ENCODE data around the gene ANKRD39.

The ANKRD39 gene

DNA sequence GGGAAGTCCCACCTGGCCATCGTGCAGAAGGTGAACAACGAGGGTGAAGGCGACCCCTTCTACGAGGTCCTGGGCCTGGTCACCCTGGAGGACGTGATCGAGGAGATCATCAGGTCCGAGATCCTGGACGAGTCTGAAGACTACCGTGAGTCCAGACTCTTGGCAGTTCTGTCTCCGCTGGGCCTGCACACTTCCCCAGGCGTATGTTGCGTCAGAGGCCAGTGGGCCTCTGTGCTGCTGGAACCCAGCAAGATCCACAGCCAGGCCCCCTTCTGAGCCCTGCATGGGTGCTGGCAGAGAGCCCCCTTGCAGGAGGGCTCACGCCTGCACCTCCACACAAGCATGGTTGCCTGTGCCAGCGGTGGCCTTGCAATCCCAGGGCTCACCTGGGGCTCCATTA, 32.8 kb downstream of the ANKRD39 start:
- DNase-seq: no peak

DNA sequence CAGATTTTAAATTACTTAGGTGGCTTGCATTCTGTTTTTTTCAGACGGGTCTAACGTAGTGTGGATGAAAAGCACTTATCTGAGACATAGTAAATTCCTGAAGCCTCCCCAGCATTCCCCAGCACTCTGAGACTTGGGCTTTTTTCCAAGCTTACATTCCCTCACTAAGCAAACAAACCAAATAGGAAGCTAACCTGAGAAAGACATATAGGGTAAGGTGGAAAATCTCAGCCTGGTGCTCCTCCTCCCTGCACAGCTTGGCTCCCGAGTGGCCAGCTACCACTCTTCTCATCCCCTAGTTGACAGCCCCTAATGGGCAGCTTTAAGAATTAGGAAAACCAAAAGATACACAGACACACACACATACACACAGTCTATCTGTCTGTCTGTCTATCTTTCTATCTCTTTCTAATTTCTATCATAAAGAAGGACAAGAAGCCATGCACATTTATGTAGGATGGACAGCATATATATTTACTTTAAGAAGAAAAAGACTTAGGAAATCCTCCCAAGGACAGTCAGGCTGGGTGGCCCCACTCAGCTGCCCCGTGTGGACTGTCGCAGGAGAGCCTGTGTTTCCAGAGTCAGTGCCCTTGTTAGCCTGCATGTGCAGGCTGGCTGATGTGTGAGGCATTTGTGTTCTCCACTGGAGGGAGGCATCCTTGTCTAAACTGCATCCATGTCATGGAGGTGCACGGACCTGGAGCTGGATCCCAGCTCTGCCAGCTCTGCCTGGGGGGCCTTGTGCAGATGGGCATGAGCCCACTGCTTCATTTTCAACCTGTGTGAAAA, 33.5 kb downstream of the ANKRD39 start:
- DNase-seq: no peak

DNA sequence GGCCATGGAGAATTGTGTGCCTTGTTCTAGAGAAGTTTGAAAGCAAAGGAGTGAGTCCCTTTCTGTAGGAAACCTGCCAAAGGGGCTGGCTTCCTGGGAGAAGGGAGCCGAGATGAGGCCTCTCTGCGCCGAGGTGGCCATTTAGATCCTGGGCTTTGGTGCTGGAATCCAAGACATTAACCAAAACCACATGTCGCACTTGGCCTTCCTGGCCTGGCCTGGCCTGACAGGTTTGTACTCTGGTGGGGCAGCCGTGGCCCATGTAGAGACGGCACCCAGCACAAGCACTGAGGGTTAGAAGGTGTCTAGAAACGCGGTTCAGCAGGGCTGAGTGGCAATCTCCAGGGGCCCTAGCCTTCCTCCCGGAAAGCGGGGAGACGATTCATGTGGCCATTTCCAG, 34.6 kb downstream of the ANKRD39 start:
- no peak for DNase-seq

DNA sequence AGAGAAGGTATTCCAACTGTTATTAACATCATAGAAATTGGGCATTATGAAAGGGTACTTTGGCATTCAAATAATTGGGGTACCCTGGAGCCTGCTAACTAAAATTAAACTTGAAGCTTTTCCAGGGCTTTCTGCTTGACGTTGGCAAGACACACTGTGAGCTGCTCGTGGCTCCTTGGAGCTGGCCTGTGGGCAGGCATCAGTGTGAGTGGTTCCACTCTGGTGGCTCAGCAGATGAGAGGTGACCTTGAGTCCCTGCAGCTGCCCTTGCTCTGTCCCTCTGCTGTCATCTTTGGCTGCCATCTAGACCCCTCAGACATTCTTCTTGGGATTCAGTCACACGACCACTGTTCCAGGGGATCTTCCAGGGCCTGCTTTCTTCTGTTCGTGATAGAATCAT, 35.0 kb downstream of the ANKRD39 start:
- no peak for DNase-seq

DNA sequence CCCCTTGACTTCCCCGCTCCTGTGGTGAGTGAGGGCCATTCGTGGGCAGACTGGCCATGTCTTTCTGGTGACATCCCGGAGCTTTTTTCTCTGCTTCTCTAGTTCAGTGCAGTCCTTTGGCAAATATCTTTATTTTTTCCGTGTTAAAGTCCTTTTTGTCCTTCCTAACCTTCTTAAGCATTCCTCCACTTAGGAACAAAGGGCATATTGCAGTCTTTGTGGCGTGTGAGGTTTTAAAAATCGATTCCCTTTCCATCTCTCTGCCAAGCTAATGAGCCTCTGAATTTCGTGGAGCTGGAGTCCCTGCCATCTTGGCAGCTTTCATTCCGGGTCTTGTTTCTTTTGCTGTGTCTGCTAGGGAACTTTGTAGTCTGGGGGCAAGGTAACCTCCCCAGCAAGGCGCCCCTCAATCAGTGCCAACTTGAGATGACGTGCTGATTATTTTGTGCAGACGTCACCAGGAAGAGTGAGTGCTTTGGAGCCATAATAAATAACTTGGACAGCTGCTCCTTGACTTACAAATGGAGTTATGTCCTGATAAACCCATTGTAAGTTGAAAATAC, 36.6 kb downstream of the ANKRD39 start:
- no peak for DNase-seq

DNA sequence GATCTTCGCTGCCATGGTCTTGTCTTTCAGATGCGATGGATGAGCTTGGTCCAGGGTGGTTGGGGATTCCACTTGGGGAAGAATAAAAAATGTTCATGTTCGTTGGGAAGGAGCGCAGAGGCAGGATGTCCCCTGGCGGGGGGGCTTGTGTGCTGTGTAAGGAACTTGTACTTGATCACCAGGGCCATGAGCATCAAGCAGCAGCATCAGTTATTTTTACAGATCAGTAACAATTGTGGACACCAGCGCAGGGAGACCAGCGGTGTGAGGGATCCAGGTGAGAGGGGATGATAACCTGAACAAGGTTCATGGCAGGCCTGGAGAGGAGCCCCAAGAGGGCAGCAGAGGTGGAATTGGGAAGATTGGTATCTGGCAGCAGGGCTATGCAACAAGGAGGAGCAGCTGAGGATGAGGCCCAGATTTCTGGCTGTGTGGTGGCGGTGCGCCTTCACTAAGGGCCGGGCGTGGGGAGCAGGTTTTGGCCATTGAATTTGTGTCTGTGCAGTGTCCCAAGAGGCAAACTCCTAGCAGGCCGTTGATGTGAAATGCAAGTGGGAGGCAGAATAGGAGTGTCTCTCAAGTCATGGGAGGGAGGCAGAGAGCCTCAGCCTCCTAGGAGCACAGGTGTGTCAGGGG, 37.8 kb downstream of the ANKRD39 start:
- DNase-seq: no peak

DNA sequence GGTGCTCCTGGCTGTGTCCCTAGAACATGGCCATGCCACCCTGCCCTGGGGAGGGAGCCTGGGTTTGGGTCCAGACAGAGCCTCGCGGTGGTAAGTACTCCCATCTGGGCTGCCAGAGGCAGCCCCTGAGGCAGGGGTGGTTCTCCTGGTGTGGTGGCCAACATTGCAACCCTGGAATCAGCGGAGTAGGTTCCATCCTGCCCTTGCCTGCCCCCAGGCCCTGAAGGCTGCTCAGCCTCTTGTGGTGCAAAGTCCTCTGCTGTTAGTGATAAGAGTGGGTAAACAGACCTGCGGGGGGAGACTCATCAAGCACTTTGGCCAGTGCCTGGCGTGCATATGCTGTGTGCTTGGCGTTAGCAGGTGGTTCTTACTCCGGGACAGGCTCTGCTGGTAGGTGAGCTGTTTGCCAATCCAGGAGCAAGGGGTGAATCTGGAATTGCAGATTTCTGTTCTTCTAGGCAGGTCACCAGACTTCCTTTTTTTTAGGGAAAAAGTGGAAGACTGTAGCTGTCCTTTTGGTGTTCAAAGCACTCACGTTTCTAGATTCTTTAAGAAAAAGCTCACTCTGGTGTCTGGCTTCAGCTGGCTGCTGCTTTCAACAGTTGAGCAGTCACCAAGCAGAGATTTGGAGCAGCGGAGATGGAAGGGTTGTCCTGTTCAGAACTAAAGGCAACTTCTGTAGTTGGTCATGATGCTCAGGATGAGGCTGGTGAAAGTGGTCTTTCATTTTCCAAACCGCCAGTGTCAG, 38.5 kb downstream of the ANKRD39 start:
- no peak for DNase-seq

DNA sequence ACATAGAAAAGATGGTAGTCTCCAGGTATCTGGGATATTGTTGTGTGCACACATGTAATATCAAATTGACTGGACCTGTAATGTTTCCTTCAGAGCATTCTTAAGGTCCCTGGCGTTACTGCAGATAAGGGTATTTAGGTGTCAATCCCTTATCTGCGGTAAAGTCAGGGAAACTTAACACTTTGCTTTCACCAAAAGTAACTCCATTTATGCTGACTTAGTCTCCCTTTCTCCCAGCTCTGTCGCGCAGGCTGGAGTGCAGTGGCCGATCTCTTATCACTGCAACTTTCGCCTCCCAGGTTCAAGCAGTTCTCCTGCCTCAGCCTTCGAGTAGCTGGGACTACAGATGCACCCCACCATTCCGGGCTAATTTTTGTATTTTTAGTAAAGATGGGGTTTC, 39.9 kb downstream of the ANKRD39 start:
- DNase-seq: no peak

DNA sequence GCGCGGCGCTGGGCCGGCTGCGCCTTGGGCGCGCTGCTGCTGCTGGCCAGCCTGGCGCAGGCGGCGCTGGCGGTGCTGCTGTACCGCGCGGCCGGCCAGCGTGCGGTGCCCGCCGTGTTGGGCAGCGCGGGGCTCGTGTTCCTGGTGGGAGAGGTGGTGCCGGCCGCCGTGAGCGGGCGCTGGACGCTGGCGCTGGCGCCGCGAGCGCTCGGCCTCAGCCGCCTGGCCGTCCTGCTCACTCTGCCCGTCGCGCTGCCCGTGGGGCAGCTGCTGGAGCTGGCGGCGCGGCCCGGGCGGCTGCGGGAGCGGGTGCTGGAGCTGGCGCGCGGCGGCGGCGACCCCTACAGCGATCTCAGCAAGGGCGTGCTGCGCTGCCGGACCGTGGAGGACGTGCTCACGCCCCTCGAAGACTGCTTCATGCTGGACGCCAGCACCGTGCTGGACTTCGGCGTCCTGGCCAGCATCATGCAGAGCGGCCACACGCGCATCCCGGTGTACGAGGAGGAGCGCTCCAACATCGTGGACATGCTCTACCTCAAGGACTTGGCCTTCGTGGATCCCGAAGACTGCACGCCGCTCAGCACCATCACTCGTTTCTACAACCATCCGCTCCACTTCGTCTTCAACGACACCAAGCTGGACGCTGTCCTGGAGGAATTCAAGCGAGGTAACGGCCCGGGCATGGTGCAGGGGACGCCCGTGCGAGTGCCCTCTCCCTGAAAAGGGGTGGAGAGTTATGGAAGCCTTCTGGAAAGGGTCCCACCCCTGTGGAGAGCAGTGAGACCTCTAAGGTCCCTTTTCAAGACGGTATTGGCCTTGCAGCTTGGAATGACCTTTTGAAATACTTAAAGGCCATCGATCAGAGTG, 40.7 kb downstream of the ANKRD39 start:
- no peak for DNase-seq

DNA sequence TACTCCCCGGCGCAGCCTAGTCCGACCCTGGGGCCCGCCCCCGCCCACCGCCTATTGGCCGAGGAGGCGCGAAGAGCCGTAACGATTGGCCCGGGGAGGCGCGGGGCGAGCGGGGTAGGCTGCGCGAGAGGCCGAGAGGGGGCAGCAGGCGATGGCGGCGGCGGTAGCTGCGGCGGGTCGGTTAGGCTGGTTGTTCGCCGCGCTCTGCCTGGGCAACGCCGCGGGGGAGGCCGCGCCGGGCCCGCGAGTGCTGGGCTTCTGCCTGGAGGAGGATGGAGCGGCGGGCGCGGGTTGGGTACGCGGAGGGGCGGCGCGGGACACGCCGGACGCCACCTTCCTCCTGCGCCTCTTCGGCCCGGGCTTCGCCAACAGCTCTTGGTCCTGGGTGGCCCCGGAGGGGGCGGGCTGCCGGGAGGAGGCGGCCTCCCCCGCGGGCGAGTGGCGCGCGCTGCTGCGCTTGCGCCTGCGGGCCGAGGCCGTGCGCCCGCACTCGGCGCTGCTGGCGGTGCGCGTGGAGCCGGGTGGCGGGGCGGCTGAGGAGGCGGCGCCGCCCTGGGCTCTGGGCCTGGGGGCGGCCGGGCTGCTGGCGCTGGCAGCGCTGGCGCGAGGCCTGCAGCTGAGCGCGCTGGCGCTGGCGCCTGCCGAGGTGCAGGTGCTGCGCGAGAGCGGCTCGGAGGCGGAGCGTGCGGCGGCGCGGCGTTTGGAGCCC, 41.5 kb downstream of the ANKRD39 start, which contains the start of gene CNNM3:
CNNM3 (plus strand) TSS at position 142 of the 709 bp plus-strand sequence; CDS start at position 152, 10 bp downstream.
- peak; percentile 97 for DNase-seq

DNA sequence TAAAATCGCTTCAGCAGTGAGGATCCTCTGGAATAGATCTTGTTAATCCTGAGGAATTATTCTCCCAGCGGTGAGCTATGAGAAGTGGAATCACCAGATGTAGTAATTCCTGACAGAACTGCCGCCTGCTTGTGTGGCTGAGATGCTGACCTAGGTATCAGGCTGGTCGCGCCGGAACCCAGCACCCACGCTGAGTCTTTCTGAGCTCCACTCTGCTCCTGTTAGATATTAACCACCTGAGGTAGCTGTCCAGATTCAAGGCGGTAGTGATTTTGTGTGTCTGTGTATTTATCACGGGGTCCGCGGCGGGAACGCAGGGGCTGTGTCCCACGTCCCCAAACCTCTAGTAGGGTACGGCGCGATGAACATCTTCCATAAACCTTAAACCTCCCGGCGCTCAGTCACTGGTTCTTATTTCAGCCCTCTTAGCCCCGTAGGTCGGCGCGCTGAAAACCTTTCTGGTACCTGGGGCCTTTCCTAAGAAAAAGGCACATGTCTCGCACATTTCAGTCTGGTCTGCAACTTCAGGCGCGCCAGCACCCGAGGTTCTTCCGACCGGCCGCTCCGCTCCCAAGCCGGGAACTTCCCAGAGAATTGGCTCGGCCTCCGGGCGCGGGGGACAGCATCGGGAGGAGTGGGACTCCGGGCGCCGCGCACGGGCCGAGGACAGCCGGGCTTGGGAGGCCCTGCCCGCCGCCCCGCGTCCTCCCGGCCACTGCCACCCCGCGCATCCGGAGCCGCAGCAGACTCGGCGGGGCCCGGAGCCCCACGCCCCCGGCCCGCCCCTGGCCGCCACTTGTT, 42.3 kb downstream of the ANKRD39 start:
- peak; percentile 22 for DNase-seq

DNA sequence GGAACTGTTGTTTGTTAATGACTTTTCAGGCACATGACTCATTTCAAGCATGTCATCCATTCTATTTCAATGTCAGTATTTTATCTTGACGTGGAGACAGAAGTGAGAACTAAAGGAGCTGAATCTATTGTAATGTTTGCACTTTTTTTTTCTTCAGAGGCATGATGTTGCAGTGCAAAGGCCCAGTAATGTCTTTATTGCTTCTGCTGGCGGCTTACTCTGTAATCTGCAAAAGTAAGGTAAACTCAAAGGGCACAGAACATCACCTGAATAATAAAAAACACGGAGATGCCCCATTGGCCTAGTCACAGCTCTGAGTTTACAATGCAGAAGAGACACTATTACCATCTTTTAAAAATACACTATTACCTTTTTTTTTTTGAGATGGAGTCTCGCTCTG, 44.2 kb downstream of the ANKRD39 start:
- no peak for DNase-seq

DNA sequence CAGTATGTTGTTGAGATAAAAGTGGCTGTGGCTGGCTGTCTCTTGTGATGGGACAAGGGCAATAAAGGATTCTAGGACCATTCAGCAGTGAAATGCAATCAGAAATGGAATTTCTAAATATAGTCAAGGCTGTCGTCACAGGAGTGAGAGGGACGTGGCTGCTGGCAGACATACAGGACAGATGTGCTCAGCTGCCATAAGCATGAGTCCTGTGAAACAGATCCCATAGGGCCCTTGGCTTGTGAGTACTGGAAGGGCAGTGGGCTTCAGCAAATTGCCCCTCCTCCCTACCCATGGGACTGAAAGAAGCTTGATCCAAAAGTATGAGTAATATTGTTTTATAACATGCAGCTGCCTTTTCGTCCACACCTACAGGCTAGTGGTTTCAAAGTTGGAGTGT, 45.9 kb downstream of the ANKRD39 start:
- no peak for DNase-seq

DNA sequence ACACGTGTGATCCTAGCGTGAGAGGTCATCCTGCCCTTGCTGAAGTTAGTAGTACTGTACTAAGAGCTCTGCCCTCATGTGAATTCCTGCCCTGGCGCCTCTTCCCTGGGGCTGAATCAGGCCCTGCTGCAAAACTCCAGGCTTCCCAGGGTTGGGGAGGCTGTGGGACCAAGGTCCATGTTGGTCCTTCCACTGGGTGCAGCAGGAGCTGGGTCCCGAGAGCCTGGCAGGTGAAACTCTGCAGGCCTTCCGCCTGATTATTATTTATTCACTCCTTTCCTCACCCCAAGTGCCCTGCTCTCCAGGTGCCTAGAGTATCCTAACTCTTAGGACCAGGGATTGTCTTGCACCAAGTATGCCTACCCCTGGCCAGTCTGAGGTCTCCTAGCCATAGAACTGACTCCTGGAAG, 47.0 kb downstream of the ANKRD39 start:
- DNase-seq: no peak

DNA sequence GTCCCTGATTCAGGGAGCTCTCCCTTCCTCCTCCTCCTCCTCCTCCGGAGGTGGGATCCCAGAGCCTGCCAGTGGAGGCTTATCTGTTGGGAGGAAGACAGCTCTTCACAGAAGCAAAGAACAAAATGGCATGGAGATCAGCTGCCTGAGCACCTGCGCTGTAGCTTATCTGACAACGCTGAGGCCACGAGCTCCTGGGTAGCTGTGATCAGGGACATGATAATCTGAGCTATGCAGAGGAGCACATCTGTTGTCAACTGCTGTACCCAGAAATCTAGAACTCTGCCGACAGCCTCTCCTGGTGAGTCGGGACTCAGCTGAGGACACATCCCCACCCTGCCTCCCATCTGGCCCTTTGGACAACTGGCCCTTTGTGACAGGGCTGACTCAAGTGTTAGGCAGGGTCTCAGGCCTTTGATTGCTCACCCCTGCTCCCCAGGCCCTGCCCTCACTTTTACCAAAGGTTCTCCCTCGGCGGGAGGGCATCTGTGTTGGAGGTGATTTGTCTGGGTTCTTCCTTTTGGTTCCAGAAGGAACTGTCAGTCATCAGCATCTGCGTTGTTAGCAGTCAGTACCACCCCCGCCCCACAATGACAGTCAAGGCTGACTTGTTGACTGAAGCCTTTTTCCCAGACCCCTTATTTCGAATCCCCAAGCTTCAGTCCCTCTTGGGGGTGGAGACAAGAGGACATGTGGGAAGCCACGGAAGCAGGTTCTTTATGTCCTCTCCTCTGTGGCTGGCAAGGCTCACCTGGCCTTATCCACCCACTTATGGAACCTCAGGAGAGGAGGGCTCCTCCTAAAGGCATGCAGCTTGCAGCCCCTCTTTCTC, 47.6 kb downstream of the ANKRD39 start:
- no peak for DNase-seq

DNA sequence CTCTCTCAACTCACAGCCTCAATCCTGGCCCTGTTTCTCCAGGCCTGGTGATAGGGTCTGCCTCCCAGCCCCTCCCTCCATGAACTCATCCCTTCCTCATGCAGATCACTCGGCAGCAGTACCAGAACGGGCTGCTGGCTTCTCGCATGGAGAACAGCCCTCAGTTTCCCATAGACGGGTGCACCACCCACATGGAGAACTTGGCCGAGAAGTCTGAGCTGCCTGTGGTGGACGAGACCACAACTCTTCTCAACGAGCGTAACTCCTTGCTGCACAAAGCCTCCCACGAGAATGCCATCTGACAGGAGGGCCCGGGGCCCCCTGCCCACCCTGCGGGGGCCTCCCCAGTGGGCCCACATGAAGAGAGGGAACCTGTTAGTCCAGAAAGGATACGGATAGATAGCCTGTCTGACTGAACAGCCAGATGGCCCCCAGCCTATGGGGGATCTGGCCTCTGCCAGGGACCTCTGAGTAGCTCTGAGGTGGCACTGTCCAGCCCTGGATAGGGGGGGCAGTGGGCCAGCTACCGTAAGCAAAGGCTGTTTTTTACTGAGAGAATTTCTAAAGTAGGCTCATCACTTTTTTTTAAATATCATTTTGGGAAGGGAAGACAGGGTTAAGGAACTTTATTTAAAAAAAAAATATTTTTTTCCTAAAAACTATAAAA, 48.5 kb downstream of the ANKRD39 start:
- no peak for DNase-seq

DNA sequence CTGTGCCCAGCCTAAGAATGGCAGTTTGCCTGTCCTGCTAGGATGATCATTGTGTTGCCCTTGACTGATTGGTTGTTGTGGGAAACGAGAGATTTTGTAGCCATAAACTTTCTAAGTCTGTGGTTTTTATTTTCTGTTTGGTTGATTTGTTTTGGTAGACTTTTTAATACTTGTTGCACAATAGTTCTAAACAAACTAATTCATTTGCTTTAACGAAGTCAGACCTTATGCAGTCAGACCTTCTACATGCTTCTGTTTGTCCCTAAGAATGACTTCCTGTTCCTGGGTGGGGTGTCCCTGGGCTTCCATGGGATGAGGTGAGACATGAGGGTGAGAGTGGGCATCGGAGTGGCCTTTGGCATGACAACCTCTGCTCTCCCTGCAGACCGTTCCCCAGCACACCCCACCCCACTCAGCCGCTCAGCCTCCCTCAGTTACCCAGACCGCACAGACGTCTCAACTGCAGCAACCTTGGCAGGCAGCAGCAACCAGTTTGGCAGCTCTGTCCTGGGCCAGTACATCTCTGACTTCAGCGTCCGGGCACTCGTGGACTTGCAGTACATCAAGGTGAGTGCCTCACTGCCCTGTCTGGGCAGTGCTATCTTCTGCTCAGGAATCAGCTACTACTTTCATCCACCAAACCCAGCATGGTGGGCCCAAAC, 49.5 kb downstream of the ANKRD39 start:
- DNase-seq: no peak

DNA sequence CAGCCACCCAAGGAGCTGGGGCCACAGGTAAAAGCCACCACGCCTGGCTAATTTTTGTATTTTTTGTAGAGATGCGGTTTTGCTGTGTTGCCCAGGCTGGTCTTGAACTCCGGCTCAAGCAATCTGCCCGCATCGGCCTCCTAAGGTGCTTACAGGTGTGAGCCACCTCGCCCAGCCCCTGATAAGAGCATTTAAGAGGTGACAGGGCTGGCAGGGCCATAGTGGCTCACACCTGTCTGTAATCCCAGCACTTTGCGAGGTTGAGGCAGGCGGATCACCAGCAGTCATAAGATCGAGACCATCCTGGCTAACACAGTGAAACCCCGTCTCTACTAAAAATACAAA, 50.7 kb downstream of the ANKRD39 start:
- DNase-seq: no peak
